Measurements from ENCODE around the gene NR2E3.

The NR2E3 gene

DNA sequence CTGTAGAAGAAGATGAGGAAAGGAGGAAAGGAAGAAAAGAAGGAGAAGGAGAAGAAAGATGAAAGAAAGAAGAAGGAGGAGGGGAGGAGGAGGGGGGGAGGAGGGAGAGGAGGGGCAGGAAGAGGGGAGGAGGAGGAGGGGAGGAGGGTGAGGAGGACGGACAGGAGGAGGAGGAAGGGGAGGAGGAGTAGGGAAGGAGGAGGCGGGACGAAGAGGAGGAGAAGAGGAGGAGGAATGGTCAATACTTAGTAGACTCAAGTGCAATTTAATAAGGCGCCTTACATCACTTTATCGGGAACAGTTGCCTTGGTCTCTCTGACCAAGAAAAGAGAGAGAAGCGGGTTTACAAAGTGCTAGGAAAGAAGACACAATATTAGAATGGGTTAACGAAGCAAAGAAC, 23.7 kb upstream of the NR2E3 start:
- H3K36me3 ChIP-seq (ENCODE audit: insufficient read depth, low read length) = no peaks in the 10 kb centered on the region
- DNase-seq (no peak), ATAC-seq (ENCODE audit: insufficient read depth, low read depth) (no peak)
- H4K20me1 ChIP-seq (ENCODE audit: insufficient read depth, low read length) = no peaks in the 10 kb centered on the region
- H2AFZ ChIP-seq (ENCODE audit: low read depth, low read length) = no peak overlapping the region
- no peak overlapping the region for H3K4me2 ChIP-seq (ENCODE audit: insufficient read depth, low read length)
- H3K9ac ChIP-seq (ENCODE audit: low read depth, low read length) = no peak overlapping the region
- no peak overlapping the region for H3K4me3 ChIP-seq (ENCODE audit: low read depth in 1 of 2, low read length in 2 of 2)
- H3K4me1 ChIP-seq (ENCODE audit: insufficient read depth, low read length) = no peaks in the 10 kb centered on the region
- H3K27me3 ChIP-seq (ENCODE audit: insufficient read depth, low read length, poor library complexity) = no peaks in the 10 kb centered on the region
- no peaks in the 10 kb centered on the region for H3K9me3 ChIP-seq (ENCODE audit: insufficient read depth, low read length, severe bottlenecking)
- no peak for TF ChIP-seq EZH2 (IDR thresholded peaks at IDR 0.05; ENCODE audit: borderline replicate concordance, low read depth, low read length, severe bottlenecking)
- TF ChIP-seq, protein P1, sequence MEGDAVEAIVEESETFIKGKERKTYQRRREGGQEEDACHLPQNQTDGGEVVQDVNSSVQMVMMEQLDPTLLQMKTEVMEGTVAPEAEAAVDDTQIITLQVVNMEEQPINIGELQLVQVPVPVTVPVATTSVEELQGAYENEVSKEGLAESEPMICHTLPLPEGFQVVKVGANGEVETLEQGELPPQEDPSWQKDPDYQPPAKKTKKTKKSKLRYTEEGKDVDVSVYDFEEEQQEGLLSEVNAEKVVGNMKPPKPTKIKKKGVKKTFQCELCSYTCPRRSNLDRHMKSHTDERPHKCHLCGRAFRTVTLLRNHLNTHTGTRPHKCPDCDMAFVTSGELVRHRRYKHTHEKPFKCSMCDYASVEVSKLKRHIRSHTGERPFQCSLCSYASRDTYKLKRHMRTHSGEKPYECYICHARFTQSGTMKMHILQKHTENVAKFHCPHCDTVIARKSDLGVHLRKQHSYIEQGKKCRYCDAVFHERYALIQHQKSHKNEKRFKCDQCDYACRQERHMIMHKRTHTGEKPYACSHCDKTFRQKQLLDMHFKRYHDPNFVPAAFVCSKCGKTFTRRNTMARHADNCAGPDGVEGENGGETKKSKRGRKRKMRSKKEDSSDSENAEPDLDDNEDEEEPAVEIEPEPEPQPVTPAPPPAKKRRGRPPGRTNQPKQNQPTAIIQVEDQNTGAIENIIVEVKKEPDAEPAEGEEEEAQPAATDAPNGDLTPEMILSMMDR (IDR thresholded peaks at IDR 0.05; ENCODE audit: borderline replicate concordance, extremely low read depth, low read length, poor library complexity, severe bottlenecking) = no peak
- H3K27ac ChIP-seq (ENCODE audit: low read length) = no peak overlapping the region
- no peaks in the 10 kb centered on the region for H3K79me2 ChIP-seq (ENCODE audit: insufficient read depth, low read length)

DNA sequence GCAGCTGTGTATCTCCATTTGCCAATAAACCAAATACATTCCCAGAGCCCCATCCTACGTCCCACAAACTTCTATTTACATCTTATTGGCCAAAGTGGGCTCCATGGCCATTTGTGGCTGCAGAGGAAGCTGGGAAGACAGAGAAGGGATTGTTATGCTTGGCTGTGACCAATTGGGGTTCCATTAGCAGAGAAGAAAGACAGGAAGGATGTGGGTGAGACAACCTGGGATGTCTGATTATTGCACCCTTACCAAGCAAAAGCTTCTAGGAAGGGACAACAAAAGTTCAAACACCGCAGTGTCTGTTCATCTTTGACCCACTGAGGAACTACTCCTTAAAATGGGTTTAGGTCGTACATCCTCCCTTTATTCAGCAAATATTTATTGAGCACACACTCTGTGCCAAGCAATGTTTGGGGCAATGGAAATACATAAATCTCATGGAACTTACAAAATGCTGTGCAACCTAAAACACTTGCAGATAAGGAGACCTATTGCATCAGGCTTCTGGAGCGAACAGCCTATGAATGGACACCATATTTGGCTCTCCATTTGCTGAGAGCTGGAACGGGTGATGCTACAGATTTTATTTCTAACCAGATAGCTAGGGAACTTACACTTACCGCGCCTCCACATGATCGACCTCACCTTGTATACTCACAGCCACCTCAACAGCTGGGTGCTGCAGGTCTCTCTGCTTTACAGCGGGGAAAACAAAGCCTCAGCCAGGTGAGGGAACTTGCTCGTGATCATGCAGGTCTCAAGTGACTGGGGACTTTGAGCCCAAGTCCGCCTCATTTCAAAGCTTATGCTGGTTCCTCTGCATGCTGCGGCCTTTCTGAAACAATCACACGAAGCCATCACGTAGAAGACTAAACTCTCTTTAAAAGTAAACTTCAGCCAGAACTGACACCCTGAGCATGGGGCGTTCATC, 21.4 kb upstream of the NR2E3 start:
- Histone ChIP-seq H3K4me1 (ENCODE audit: insufficient read depth, low read length) (no peaks in the 10 kb centered on the region), H3K79me2 (ENCODE audit: insufficient read depth, low read length) (no peaks in the 10 kb centered on the region), H3K36me3 (ENCODE audit: insufficient read depth, low read length) (no peaks in the 10 kb centered on the region), H3K9ac (ENCODE audit: low read depth, low read length) (no peak overlapping the region), H3K4me2 (ENCODE audit: insufficient read depth, low read length) (no peak overlapping the region), H3K27ac (ENCODE audit: low read length) (no peak overlapping the region), H2AFZ (ENCODE audit: low read depth, low read length) (no peak overlapping the region), H3K9me3 (ENCODE audit: insufficient read depth, low read length, severe bottlenecking) (no peaks in the 10 kb centered on the region), H4K20me1 (ENCODE audit: insufficient read depth, low read length) (no peaks in the 10 kb centered on the region), H3K27me3 (ENCODE audit: insufficient read depth, low read length, poor library complexity) (no peaks in the 10 kb centered on the region), H3K4me3 (ENCODE audit: low read depth in 1 of 2, low read length in 2 of 2) (no peak overlapping the region)
- DNase-seq = no peak
- TF ChIP-seq, protein P1 (IDR thresholded peaks at IDR 0.05; ENCODE audit: borderline replicate concordance, extremely low read depth, low read length, poor library complexity, severe bottlenecking) = no peak
- no peak for TF ChIP-seq EZH2 (IDR thresholded peaks at IDR 0.05; ENCODE audit: borderline replicate concordance, low read depth, low read length, severe bottlenecking)
- no peak for ATAC-seq (ENCODE audit: insufficient read depth, low read depth)

DNA sequence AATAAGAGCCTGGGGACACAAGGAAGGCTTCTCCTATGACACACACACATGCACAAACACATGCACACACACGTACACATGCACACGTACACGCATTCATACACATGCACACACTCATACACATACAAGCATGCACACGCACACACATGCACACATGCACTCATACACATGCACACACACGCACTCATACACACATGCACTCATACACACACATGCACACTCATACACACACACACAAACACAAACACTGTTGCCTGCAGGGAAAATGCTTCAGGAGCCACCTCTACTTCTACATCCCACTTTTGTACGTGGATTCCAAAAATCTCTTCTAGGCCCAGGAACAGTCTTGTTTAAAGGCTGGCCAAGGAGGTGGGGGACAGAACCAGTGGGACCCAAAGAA, 20.7 kb upstream of the NR2E3 start:
- no peak overlapping the region for H3K27ac ChIP-seq (ENCODE audit: low read length)
- H2AFZ ChIP-seq (ENCODE audit: low read depth, low read length) = no peak overlapping the region
- no peaks in the 10 kb centered on the region for H3K9me3 ChIP-seq (ENCODE audit: insufficient read depth, low read length, severe bottlenecking)
- H3K9ac ChIP-seq (ENCODE audit: low read depth, low read length) = no peak overlapping the region
- TF ChIP-seq, protein P1 (IDR thresholded peaks at IDR 0.05; ENCODE audit: borderline replicate concordance, extremely low read depth, low read length, poor library complexity, severe bottlenecking) = no peak
- TF ChIP-seq EZH2 (IDR thresholded peaks at IDR 0.05; ENCODE audit: borderline replicate concordance, low read depth, low read length, severe bottlenecking) = no peak
- H3K79me2 ChIP-seq (ENCODE audit: insufficient read depth, low read length) = no peaks in the 10 kb centered on the region
- no peaks in the 10 kb centered on the region for H3K27me3 ChIP-seq (ENCODE audit: insufficient read depth, low read length, poor library complexity)
- no peaks in the 10 kb centered on the region for H3K4me1 ChIP-seq (ENCODE audit: insufficient read depth, low read length)
- H3K36me3 ChIP-seq (ENCODE audit: insufficient read depth, low read length) = no peaks in the 10 kb centered on the region
- no peaks in the 10 kb centered on the region for H4K20me1 ChIP-seq (ENCODE audit: insufficient read depth, low read length)
- H3K4me2 ChIP-seq (ENCODE audit: insufficient read depth, low read length) = no peak overlapping the region
- ATAC-seq (ENCODE audit: insufficient read depth, low read depth) = no peak
- DNase-seq = no peak
- H3K4me3 ChIP-seq (ENCODE audit: low read depth in 1 of 2, low read length in 2 of 2) = no peak overlapping the region
